HG03342 (cell line): Measurements from ENCODE around the gene CBX8.

Source experiments
- ATAC-seq: cut with Tn5 transposase; IDR thresholded peaks from one replicate; pipeline ENCODE4 v1.9.1; 2021; ENCODE audit warnings: mild to moderate bottlenecking, moderate library complexity; ENCODE audit not compliant: unreplicated experiment

CBX8 gene

DNA sequence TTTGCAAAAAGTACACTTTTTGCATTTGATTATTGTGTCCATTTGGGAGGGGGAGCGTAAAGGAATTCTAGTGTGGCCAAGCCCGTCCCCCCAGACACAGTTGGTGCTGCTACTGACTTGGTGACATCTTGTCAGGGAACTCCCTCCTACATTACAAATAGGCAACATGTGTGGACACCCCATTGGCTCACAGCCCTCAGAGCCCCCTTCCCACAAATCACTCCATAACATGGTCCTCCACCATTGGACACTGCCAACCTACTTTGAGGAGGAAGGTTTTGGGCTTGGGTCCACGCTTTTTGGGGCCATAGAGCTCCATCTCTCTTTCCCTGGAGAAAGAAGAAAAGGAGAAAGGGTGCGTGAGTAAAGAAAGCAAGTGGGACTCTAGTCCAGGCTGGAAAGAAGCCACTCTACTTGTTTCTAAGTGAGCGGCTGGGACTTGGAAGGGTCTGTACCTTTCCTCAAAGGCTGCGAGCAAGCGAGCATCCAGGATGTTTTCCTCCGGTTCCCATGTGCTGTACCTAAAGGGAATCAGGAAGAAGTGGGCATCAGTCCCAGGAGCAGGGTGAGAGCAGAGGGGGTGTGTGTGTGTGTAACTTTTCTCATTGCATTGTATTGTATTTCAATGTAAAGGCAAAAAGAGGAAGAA, 958 bp downstream of the CBX8 start:
- no peak for ATAC-seq

- ATAC-seq, result no peak
These were observed 2.0 kb downstream of the CBX8 start for GRCh38 chr17:79794659-79795511.

DNA sequence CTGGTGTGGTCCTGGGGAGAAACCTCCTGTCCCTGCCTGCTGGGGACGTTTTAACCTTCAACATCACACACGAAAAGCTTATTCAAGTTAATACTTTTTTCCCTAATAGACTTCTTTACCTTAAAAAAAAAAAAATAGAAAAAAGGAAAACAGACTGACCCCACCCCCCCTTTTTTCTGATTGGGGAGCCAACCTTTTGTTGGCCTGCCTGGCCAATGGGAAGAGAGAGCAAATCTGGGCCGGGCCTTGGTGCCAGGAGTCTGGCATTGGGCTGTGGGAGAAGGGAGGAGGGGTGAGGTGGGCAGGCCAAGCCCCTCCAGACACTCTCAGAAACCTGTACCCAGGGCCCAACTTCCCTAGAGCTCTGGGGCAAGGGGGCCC, 3.0 kb downstream of the CBX8 start:
- ATAC-seq, result no peak

DNA sequence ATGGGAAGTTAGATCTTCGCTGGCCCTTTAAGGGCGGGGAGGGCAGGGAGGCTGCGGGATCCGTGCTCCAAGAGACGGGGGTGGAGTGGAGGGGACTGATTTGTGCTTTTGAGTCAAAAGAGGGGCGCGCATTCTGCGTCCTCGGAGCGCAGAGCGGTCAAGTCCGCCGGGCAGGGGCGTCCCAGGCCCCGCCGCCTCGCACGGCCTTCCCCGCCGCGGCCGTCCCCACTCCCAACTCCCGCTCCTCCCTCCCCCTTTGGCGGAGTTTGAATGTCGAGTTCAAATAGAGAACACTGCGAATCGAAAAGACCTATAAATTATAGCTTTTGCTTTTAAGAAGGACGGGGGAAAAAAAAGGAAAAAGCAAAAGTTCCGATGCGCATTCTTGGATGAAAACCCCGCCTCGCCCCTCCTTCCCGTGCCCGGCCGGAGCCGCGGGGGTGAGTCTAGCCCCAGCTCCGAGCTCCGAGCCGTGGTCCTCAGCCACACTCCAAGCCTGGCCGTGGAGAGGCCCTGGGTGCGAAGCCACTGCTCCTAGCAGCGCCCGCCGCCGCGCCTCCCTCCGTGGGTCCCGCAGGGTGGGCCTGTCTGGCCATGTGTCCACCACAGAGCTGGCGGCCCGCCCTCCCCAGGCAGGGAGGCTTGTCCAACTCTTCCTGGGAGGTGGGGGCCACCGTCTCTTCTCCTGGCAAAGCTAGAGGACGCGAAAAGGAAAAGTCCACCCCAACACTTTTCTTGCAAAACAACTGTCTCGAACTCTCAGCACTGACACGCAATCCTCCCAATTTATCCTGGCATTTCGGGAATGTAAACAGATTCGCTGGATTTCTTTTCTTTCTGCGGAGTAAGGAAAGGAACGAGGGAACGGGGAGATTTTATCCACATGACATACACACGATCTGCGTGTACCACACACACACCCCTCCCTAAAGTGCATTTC, 3.6 kb downstream of the CBX8 start:
- no peak for ATAC-seq

DNA sequence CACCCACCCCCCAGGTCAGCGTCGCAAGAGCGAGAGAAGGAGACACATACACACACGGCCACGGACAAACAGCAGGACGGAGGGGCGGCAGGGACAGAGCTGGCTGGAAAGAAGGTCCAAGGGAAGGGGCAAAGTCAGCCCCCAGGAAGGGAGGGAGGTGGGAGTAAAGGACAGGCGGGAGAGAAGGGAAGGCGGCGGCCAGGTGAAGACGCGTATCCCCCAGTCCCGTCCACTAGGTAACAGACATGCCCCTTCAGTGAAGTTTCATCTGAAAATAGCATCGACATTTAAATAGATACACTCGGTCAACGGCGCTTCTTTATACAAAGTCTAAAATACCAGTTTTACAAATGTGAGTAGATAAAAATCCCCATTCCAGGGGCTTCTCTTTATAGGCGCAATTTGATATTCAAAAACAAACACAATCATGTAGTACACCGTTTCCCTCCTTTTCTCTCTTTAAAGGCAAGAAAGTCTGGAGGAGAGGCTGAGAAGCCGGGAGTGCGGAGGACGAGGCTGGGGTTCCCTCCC, 4.5 kb downstream of the CBX8 start:
- no peak for ATAC-seq

- no peak for ATAC-seq
These were observed 5.1 kb downstream of the CBX8 start for GRCh38 chr17:79791735-79792161.

GRCh38 chr17:79790805-79791734, 5.8 kb downstream of the CBX8 start:
- no peak for ATAC-seq

GRCh38 chr17:79789943-79790804, 6.7 kb downstream of the CBX8 start:
- no peak for ATAC-seq

- no peak for ATAC-seq
These were observed 7.6 kb downstream of the CBX8 start for GRCh38 chr17:79788989-79789942.

DNA sequence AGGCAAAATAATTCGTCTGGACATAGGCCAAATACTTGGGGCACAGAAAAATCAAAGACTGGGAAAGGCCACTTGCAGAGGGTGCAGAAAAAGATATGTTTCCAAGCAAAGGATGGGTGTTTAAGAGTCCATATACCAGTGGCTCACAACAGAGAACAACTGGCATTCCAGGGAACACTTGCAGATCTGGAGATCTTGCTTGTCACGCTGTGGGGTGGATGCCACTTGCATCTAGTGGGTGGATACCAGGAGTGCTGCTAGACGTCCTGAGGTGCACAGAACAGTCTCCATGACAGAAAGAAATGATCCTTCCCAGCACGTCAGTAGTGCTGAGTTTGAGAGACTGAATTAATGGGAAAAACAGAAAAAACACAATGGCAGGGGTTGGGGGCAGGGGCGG, 8.4 kb downstream of the CBX8 start:
- ATAC-seq, result no peak

GRCh38 chr17:79786930-79787643, 9.8 kb downstream of the CBX8 start:
- no peak for ATAC-seq

- no peak for ATAC-seq
These were observed 10.7 kb downstream of the CBX8 start for GRCh38 chr17:79785900-79786810.

- ATAC-seq, result no peak
These were observed 11.6 kb downstream of the CBX8 start for GRCh38 chr17:79785017-79785899.

DNA sequence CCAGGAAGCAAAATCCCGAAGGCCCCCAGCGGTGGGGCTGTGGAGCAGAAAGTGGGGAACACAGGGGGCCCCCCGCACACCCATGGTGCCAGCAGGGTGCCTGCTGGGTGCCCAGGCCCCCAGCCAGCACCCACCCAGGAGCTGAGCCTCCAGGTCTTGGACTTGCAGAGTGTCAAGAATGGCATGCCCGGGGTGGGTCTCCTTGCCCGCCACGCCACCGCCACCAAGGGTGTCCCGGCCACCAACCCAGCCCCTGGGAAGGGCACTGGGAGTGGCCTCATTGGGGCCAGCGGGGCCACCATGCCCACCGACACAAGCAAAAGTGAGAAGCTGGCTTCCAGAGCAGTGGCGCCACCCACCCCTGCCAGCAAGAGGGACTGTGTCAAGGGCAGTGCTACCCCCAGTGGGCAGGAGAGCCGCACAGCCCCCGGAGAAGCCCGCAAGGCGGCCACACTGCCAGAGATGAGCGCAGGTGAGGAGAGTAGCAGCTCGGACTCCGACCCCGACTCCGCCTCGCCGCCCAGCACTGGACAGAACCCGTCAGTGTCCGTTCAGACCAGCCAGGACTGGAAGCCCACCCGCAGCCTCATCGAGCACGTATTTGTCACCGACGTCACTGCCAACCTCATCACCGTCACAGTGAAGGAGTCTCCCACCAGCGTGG, 12.4 kb downstream of the CBX8 start:
- ATAC-seq, result no peak

- no peak for ATAC-seq
These were observed 13.0 kb downstream of the CBX8 start for GRCh38 chr17:79783891-79784290.
